HG03439 (cell line): ENCODE measurements around the gene TPPP.

ENCODE experiments used
- ATAC-seq: cut with Tn5 transposase; IDR thresholded peaks from one replicate; pipeline ENCODE4 v1.9.1; 2021; ENCODE audit warnings: mild to moderate bottlenecking, moderate library complexity; ENCODE audit not compliant: unreplicated experiment

TPPP gene

GRCh38 chr5:666816-667498, 26.2 kb downstream of the TPPP start:
- ATAC-seq, result no peak

- no peak for ATAC-seq
Observed at GRCh38 chr5:665956-666711, 27.0 kb downstream of the TPPP start.

DNA sequence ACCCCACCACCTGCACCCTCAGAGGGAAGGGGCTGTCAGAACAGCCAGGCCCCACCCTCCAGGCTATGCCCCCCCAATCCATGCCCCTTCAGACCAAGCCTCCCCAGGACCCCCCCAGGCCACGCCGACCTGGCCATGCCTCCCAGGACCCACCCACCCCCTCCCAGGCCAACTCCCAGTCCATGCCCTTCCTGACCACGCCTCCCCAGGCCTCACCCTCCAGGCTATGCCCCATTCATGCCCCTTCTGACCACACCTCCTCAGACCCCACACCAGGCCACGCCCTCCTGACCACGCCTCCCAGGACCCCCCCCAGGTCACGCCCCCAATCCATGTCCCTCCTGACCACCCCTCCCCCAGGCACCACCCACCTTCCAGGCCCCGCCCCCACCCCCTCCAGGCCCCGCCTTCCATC, 27.6 kb downstream of the TPPP start:
- ATAC-seq, result no peak

DNA sequence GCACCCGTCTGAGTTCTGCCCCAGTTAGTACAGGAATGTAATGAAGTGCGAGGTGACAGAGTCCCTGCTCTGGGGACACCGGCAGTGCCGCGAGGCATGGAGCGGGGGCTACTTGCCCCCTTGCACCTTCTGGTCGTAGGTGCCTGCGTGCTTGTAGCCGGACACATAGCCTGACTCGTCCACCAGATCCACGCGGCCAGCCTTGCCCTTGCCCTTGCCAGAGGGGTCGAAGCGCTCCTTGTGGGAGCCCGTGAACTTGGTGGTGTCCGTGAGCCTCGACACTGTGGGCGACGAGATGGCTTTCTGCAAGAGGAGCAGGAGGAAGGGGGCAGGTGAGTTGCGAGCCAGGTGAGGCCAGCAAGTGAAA, 28.2 kb downstream of the TPPP start:
- no peak for ATAC-seq

DNA sequence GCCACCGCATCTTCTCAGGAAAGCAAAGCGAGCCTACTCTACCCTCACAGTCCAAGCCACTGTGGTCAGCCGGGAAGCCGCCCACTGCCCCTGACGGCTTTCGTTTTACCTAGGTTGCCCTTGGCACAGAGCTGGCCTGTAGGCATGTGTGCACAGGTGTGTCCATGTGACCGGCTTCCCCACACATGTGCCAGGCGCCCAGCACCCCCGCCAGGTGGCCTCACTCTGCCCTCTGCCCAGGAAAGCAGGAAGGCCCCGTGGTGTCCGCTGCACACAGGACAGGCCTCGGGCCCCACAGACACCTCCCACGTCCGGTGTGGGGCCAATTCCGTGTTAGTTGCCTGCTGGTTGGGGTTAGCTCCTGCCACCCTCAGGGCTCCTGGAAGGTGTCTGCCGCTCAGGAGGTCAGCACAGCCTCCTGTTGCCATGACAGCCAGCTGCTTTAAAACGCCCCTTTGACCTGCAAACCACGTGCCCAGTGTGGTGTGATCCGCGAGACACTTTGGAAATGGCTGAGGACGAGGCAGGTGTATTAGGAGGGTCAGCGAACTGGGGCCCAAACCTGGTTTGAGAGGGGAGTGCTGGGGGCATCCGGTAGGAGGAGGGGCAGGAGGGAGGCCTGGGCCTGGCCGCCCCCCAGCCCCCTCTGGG, 28.7 kb downstream of the TPPP start:
- ATAC-seq, result no peak

GRCh38 chr5:663436-664342, 29.5 kb downstream of the TPPP start:
- no peak for ATAC-seq

GRCh38 chr5:662751-663435, 30.3 kb downstream of the TPPP start:
- ATAC-seq, result no peak

DNA sequence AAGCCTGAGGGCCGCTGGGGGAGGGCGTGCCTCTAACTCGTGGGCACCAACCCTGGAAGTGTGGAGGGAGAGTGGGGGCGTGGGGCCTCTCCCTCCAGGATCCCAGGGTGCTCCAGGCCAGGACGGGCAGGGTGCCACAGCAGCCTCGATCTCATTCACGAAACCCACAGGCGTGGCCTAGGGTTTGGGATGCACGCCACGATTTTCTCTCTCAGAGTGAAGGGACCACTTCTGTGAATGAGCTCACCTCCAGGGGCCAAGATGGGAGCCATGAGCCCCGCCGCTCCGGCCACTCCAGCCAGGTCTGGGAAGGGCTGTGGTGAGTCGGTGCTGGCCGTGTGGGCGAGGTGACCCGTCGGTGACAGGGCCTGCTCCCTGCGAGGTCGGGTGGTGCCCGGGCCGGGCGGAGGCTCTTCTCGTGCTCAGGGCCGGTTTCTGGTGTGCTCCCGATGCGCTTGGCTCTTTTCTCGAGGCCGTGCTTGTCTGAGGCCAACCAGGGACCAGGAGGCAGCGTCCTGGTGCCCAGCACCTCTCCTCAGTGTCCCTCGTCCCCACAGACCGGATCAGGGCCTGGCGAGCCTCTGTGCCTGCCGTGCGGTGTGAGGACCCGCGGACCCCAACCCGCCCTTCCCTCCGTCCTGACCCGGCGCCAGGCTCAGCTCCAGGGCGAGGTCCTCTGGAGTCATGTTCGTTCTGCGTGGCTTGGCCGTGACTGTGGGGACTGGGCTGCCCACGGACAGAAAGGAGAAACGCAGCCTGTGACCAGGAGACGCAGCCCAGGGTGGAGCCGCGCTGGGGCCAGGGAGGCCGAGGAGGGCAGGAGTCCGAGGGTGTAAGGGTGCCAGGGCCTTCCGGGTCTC, 31.0 kb downstream of the TPPP start:
- ATAC-seq, result no peak

GRCh38 chr5:660491-661030, 32.6 kb downstream of the TPPP start:
- ATAC-seq, result no peak

DNA sequence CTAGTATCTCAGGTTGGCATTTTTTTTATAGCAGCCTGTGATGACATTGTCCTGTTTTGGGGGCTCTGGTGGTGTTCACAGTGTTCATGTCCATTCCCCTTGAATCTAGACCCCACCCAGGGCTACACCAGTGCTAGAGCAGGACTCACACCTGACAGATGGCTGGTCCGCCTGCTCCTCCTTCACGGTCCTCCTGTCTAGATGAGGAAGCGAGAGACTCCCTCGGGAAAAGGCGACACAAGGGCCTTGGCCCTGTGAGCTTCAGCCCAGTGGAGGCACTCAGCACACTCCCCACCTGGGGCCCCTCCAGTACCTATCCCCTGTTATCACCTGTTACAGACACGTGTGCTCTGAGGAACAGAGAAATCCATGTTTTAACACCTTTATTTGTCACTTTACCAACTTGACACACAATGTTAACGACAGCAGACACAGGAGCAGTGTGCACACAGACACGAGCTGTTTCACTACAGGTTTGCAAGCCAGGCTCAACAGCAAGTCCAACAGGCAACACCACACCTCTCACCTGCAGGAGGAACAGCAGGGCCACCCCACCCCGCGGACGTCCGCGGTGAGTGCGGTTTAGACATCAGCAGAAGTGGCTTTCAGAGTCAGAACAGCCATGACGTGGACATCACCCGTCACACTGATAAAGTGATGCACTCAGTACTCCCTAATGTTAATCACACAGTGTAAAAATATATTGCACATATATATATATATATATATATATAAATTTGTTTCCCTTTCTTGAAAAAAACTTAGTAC, 33.5 kb downstream of the TPPP start:
- no peak for ATAC-seq

DNA sequence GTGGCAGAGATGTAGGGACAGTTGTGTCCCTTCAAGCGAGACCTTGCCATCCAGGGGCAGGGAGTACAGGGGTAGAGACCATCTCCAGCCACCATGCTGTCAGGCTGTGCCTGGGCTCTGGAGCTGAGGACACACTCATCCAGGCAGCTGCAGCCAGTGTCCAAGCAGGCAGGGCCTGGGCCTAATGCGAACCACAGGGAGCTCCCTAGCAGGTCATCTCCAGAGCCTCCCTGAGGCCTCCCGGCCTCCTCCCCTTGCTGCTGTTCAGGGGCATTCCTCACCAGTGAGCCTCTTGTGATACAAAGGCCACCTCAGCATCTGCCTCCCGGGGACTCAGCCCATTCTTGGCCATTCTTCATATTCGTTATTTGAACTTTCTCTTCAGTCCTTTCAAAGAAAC, 35.0 kb downstream of the TPPP start:
- ATAC-seq, result no peak

DNA sequence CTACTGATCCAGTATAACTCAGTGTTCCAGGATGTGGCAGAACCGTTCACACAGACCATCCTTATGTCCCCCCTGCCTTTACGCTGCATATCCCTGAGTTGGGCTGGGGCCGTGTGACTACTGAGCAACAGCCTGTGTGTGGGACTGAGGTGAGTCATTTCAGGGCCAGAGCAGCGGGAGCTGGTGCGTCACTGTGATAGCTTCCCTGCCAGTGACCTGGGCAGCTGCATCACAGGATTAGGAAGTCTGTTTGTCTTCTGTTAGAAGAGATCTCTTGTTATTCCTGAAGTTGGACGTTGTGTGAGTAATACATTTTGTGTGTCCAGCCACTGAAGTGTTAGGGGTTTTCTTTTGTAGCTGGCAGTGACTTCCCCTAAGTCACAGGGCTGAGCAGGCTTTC, 35.6 kb downstream of the TPPP start:
- ATAC-seq, result no peak

DNA sequence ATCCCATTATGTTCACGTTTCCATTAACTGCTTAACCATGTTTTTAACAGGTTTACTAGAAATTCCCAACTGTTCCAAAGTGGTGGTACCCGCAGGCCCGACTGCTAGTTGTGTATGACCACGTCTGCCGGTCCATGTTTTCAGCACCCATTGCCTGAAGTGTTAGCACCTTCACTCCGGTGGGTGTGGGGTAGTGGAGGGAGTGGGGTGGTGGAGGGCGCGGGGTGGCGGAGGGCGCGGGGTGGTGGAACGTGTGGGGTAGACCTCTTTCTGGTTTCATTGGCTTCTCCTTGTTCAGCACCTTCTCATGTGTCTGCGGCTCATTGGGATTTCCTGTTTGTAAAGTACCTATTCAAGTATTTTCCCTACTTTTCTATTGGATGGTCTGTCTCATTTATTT, 37.7 kb downstream of the TPPP start:
- ATAC-seq, result no peak

DNA sequence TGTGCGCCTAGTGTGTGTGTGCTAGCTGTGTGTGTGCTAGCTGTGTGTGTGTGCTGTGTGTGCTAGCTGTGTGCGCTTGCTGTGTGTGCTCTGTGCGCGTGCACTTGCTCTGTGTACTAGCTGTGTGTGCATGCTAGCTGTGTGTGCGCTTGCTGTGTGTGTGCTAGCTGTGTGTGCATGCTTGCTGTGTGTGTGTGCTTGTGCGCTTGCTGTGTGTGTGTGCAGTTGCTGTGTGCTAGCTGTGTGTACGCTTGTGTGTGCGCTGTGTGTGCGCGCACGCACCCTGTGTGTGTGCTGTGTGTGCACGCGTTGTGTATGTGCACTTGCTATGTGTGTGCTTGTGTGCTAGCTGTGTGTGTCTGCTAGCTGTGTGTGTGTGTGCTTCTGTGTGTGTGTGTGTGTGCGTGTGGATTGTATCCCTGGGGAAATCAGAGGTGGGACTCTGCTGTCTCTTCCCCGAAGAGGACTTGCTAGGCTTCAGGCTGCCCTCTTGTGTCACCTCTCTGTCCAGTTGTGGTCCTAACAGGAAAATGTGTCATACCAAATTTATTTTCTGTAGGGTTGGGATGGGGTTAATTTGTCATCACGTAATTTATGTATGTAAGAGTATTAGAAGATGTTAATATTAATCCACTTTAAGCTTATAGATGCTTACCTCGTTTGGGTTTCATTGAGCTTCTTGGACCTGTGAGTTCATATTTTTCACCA, 38.9 kb downstream of the TPPP start:
- no peak for ATAC-seq

- no peak for ATAC-seq
Observed at GRCh38 chr5:652773-653350, 40.3 kb downstream of the TPPP start.

GRCh38 chr5:652023-652515, 41.1 kb downstream of the TPPP start:
- no peak for ATAC-seq

DNA sequence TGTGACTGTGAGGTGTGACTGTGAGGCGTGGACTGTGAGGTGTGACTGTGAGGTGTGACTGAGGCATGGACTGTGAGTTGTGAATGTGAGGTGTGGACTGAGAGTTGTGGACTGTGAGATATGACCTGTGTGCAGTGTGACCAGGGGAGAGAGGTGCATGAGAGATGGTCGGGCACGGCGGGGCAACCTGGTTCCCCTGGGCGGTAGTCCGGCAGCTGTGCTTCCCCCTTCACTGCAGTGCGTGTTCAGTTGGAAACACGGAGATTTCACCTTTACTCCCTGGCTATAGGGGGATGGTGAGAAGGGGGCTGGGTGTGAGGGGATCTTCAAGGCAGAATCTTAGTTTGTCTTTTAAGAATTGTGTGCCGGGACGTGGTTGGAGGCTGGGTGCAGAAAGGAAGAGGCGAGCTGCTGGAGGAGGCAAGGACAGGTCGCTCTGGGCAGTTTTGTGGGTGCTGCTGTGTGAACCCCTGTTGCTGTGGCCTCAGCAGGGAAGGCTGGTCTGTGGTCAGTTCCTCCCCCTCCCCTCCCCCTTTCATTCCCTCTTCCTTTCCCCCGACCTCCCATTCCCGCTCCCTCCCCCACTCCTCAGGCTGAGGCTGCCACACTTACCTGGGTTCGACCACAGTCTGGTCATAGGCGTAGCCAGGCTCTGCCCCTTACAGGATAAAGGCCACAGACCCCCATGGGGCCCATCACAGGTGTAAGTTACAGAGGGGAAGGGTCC, 41.7 kb downstream of the TPPP start:
- ATAC-seq, result no peak
